Lung (tissue), 12 donors: ENCODE measurements around the gene CNTN5. TPM values are rescaled to one million over a fixed set of nuclear protein-coding genes. Genes with fewer than 3 reads are reported as not detected.

Experiments
- ATAC-seq: fragments of 200-7000 bp; cut with Tn5 transposase; one replicate; pipeline ENCODE4 v1.9.1; 2020; ENCODE audit warnings: moderate number of reproducible peaks; ENCODE audit not compliant: insufficient read depth, low FRiP score
- DNase-seq, 3 donors: peaks; one replicate each; pipeline ENCODE4 v3.0.0-alpha.2; 2013 to 2017
- H3K27ac ChIP-seq, 2 donors: one replicate each; pipeline ENCODE4 v1.5.1; 2013; ENCODE audit warnings: mild to moderate bottlenecking in 2 of 2, moderate library complexity in 2 of 2, control low read depth in 1 of 2, inconsistent platforms in 1 of 2, low read depth in 1 of 2, low read length in 1 of 2
- H3K27me3 ChIP-seq, 3 donors: one replicate each; pipeline ENCODE4 v1.5.1; 2013; ENCODE audit warnings: low read length in 2 of 3; ENCODE audit not compliant: control insufficient read depth in 3 of 3, insufficient read depth in 3 of 3
- H3K36me3 ChIP-seq, 4 donors: one replicate each; pipeline ENCODE4 v1.5.1; 2013; ENCODE audit warnings: low read length in 4 of 4, mild to moderate bottlenecking in 1 of 4, moderate library complexity in 1 of 4; ENCODE audit not compliant: control insufficient read depth in 4 of 4, insufficient read depth in 4 of 4
- H3K4me1 ChIP-seq, 5 donors: one replicate each; pipeline ENCODE4 v1.5.1; 2013; ENCODE audit warnings: low read length in 5 of 5, mild to moderate bottlenecking in 2 of 5, moderate library complexity in 1 of 5; ENCODE audit not compliant: control insufficient read depth in 5 of 5, insufficient read depth in 5 of 5
- H3K4me3 ChIP-seq: one replicate; pipeline ENCODE4 v1.5.1; 2013; ENCODE audit warnings: mild to moderate bottlenecking, control low read depth, moderate library complexity
- H3K9ac ChIP-seq, 2 donors: one replicate each; pipeline ENCODE4 v1.5.1; 2013; ENCODE audit warnings: low read length in 2 of 2, control low read depth in 1 of 2; ENCODE audit not compliant: insufficient read depth in 1 of 2
- H3K9me3 ChIP-seq, 4 donors: one replicate each; pipeline ENCODE4 v1.5.1; 2013; ENCODE audit warnings: low read length in 3 of 4, mild to moderate bottlenecking in 1 of 4, moderate library complexity in 1 of 4; ENCODE audit not compliant: control insufficient read depth in 4 of 4, insufficient read depth in 3 of 4
- WGBS, 2 donors: extraction: QIAGEN DNeasy Blood & Tissue Kit; methylation state at CpG; one replicate each; pipeline ENCODE4 v1.1.7; 2013; 5-methylcytosine and 5-hydroxymethylcytosine counted together
- polyA plus RNA-seq, 2 donors: library from polyadenylated mRNA; stranded (reverse); fragments of 200-250 nt; gene quantifications; one replicate each; pipeline ENCODE4 v1.2.1, GENCODE V29; 2013
- total RNA-seq, 2 donors: library from RNA; depleted of rRNA in 1 of 2; stranded (reverse); fragments of >200 nt in 1 of 2; gene quantifications; one replicate each; pipeline ENCODE4 v1.2.1, GENCODE V29; 2014 to 2021
- TF ChIP-seq, protein P1 (sequence below): IDR thresholded peaks from 2 replicates; pipeline ENCODE4 v1.5.1; 2012; ENCODE audit warnings: mild to moderate bottlenecking; ENCODE audit errors: control extremely low read depth, extremely low read depth
- donor health status: control.
- donor health status: control.
- donor health status: Bipolar disorder and iron deficiency.
- donor health status: healthy.
- donor health status: DM: yes; HTN: yes; CAD: no.

The CNTN5 gene
- total and polyA plus RNA-seq, 4 donors, result 0.10 to 0.80 (median 0.44) TPM

DNA sequence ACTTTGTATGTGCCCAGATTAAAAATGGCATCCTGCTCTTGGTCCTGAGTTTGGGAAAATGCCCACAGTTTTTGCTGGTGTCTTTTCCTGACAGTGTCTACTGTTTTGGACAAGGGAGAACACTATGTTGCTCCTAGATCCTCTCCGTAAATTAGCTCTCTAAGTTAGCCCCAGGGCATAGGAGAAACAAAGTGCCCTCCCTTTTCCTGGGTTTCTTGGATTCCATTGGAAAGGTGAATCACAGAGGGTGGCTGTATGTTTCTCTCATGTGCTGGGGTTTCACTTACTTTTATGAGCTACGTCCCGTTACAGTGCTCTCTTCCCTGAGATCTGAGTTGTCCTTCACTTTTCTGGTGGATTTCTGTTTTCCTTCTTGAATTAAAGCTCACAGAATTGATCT is 782.8 kb downstream of the CNTN5 start:
- Histone ChIP-seq H3K9me3 (peaks cover 0 to 9% (median 0%) of the 10 kb centered on the region in 4 donors), H3K36me3 (no peaks in the 10 kb centered on the region), H3K4me3 (no peak overlapping the region), H3K9ac (no peak overlapping the region), H3K27ac (no peak overlapping the region), H3K4me1 (no peaks in the 10 kb centered on the region), H3K27me3 (no peaks in the 10 kb centered on the region)
- TF ChIP-seq, protein P1, sequence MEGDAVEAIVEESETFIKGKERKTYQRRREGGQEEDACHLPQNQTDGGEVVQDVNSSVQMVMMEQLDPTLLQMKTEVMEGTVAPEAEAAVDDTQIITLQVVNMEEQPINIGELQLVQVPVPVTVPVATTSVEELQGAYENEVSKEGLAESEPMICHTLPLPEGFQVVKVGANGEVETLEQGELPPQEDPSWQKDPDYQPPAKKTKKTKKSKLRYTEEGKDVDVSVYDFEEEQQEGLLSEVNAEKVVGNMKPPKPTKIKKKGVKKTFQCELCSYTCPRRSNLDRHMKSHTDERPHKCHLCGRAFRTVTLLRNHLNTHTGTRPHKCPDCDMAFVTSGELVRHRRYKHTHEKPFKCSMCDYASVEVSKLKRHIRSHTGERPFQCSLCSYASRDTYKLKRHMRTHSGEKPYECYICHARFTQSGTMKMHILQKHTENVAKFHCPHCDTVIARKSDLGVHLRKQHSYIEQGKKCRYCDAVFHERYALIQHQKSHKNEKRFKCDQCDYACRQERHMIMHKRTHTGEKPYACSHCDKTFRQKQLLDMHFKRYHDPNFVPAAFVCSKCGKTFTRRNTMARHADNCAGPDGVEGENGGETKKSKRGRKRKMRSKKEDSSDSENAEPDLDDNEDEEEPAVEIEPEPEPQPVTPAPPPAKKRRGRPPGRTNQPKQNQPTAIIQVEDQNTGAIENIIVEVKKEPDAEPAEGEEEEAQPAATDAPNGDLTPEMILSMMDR, result no peak
- 87 to 91% methylated on average over 3 of the region's 3 CpGs for WGBS, 2 donors
- ATAC-seq (no peak), DNase-seq (no peak)

DNA sequence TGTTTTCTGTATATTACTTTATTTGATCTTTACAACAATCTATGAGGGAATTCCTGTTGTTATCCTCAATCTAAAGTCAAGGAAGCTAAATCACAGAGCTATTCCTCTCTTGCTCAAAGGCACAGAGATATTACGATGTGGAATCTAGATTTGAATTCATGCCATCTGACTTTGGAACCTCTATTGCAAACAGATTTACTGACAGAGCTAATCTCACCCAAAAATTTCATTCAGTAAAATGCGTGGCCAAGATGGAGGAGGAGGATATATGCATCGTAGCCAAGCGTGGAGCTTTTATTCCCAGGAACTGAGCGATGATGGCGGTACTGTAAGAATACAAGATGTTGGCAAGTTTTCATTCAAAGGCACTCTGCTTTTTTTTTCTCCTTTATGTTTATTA is 791.8 kb downstream of the CNTN5 start:
- H3K9me3 ChIP-seq, result no peaks in the 10 kb centered on the region
- ATAC-seq (no peak), DNase-seq (no peak)
- no peaks in the 10 kb centered on the region for H3K36me3 ChIP-seq
- TF ChIP-seq, protein P1, result no peak
- H3K27me3 ChIP-seq, result no peaks in the 10 kb centered on the region
- no peak overlapping the region for H3K4me3 ChIP-seq
- H3K9ac ChIP-seq, result no peak overlapping the region
- 89 to 94% methylated on average over 6 of the region's 6 CpGs for WGBS, 2 donors
- no peaks in the 10 kb centered on the region for H3K4me1 ChIP-seq
- H3K27ac ChIP-seq, result no peak overlapping the region

GRCh38 chr11:99814021-99814420 is 793.3 kb downstream of the CNTN5 start:
- ATAC-seq (no peak), DNase-seq (no peak)
- no peak overlapping the region for H3K4me3 ChIP-seq
- H3K36me3 ChIP-seq, result no peaks in the 10 kb centered on the region
- no peaks in the 10 kb centered on the region for H3K4me1 ChIP-seq
- TF ChIP-seq, protein P1, result no peak
- no peak overlapping the region for H3K27ac ChIP-seq
- no peaks in the 10 kb centered on the region for H3K27me3 ChIP-seq
- WGBS, 2 donors, result 89 to 90% methylated on average over 1 of the region's 1 CpG
- no peak overlapping the region for H3K9ac ChIP-seq
- no peaks in the 10 kb centered on the region for H3K9me3 ChIP-seq

DNA sequence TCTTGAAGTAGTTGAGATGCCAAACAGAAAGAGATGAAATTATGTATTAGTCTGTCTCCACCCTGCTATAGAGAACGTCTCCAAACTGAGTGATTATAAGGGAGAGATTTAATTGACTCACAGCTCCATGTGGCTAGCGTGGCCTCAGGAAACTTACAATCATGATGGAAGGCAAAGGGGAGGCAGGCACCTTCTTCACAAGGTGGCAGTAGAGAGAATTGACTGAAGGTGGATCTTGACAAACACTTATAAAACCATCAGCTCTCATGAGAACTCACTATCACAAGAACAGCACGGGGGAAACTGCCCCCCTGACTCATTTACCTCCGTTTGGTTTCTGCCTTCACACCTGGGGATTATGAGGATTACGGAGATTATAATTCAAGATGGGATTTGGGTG is 794.0 kb downstream of the CNTN5 start:
- Histone ChIP-seq H3K9ac (no peak overlapping the region), H3K4me3 (no peak overlapping the region), H3K9me3 (no peaks in the 10 kb centered on the region), H3K36me3 (no peaks in the 10 kb centered on the region), H3K27ac (no peak overlapping the region), H3K4me1 (no peaks in the 10 kb centered on the region), H3K27me3 (no peaks in the 10 kb centered on the region)
- DNase-seq, result no peak
- 71 to 73% methylated on average over 5 of the region's 5 CpGs for whole genome bisulfite sequencing, 2 donors
- no peak for ATAC-seq
- TF ChIP-seq, protein P1, result no peak
